GM10266 (cell line): Measurements from ENCODE around the gene PDCD1.

ENCODE experiments used
- DNase-seq: peaks from one replicate; pipeline ENCODE4 v3.0.0; 2012; ENCODE audit errors: extremely low spot score
- CTCF ChIP-seq: IDR thresholded peaks from 2 replicates; pipeline ENCODE4 v1.5.1; 2012; ENCODE audit warnings: mild to moderate bottlenecking, low read depth; ENCODE audit not compliant: control insufficient read depth, insufficient read depth; ENCODE audit errors: missing control alignments

Gene PDCD1

DNA sequence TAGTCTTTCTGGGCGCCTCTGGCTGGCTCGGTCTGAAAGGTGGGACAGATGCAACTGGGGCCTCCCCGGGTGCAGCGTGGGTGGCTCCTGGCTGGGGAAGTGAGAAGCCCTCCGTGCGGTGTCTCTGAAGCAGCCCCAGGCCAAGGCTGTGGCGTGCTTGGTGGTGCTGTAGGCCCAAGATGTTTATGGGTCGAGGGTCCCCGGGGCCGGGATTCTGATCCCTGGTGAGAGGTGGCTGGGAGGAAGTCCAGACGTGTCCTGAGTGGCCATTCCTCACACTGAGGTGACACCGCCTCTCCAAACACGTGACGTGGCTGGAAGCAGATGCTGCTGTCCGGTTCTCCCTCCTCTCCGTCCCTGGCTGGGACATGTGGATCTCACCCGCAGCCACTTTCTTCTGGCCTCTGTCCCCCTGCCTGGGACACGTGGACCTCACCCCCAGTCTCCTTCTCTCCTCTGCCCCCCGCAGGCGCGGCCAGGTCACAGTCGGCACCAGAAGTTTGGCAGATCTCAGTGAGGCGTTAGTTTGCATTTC, 23.5 kb upstream of the PDCD1 start:
- peak; percentile 86 for DNase-seq
- TF ChIP-seq CTCF = peak; percentile 35

DNA sequence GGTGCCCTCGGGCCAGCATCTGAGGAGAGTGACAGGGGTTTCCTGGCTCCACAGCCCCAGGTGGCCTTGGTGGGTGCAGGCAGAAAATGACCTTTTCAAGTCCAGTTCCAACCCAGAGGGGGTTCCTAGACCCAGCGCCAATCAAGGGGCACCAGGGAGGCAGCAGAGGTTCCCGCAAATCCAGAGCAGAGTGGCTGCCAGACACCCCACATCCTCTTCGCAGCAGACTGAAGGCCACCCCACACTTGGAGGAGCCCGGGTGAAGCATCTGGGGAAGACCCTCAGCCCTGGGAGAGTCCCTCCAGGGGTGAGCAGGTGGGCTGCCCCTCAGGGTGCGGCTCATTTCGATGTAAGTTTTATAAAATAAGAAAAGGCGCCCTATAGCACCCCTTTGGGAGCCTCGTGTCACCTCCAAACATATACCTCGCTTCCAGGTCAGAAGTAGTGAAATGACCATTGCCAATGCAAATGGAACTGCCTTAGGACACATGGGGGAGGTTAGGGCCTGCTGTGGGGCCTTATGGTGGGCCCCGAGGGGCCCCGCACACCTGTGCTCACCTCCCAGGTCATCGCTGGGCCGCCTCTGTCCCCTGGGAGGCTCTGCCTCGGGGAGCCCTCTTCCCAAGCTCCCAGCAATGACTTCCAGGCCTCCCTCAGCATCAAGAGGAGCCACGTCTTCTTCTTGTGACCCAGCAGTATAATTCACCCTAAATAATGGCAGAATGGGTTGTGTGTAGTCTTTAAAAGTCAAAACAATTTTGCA, 21.8 kb upstream of the PDCD1 start:
- DNase-seq = no peak
- no peak for TF ChIP-seq CTCF

DNA sequence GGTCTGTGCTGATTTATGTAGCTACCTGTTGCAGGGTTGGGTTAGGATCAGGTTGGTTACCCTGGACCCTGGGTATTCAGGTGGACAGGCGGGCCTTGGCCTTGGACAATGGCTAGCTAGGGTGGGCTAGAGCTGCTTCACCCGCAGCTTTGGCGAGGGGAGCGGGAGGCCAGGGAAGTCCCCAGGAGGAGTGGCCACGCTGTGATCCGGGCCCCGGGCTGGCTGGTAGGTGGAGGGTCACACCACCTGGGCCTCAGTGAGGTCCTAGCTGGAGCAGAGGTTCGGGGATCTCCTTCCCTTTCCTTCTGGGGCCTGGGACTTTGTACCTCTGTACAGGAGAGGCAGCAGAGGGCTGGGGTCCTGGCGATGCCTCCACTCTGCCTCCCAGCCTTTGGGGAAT, 20.6 kb upstream of the PDCD1 start:
- no peak for DNase-seq

GRCh38 chr2:241877989-241878970, 19.6 kb upstream of the PDCD1 start:
- peak; percentile 90 for TF ChIP-seq CTCF
- peak; percentile 84 for DNase-seq

More for the DNA sequence above, 20.6 kb upstream of the PDCD1 start:
- TF ChIP-seq CTCF = no peak

DNA sequence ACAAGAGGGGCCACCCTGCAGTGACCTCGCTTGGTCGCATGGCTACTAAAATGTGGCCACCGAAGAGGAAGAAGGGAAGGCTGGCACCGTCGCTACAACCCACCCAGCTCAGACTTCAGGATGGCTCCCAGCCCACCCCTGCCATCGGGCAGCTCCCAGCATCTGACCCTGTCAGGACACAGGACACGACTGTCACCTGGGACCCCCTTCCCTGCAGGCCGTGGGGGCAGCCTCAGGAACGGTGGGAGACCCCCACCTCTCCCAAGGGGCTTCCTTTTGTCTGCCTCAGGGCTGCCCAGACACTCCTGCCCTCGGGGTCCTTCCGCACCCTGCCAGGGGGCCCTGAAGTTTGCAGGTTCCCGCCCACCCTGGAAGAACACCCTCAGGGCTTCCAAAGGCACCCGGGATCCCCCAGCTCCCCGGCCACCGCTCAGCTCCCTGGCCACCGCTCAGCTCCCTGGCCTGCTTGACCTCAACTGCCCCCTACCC, 18.5 kb upstream of the PDCD1 start:
- TF ChIP-seq CTCF = no peak
- no peak for DNase-seq

DNA sequence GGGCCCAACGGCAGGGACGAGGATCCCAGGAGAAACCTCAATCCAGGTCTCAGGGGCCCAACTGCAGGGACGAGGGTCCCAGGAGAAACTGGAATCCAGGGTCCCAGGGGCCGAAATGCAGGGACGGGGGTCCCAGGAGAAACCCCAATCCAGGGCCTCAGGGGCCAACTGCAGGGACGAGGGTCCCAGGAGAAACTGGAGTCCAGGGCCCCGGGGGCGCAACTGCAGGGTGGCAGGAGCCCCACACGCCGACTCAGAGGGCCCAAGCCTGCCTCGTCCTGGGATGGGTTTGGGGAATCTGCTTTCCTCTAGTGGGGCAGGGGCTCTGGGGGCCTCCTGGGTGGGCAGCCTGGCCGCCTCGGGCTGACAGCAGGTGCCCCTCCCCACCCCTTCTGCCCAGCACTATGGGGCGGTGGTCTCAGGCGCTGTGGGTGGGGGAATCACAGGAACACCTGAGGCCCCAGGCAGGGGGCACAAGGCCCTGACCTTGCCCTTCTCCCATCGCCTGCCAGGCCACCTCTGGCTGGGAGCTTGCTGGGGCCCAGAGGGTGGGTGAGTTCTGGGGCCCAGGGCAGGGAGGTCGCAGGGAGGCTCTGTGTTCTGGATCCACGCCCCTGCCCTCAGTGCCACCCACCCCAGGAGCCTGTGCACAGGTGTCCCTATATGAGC, 18.0 kb upstream of the PDCD1 start:
- no peak for TF ChIP-seq CTCF
- DNase-seq = no peak
